GM19035 (cell line): ENCODE results near the gene CREB3L2.
A peak's percentile ranks its signal among the peaks of the same experiment; 100 is the strongest.
"Not testable (repeated sequence)": the region's sequence is repeated elsewhere in the genome, so short reads cannot be mapped to it uniquely, and the experiment has no call there.

ENCODE experiments used
- ATAC-seq: cut with Tn5 transposase; IDR thresholded peaks from one replicate; pipeline ENCODE4 v1.9.1; 2021; ENCODE audit not compliant: unreplicated experiment

The CREB3L2 gene

GRCh38 chr7:137989094-137989493 lies 12.8 kb downstream of the CREB3L2 start:
- no peak for ATAC-seq

DNA sequence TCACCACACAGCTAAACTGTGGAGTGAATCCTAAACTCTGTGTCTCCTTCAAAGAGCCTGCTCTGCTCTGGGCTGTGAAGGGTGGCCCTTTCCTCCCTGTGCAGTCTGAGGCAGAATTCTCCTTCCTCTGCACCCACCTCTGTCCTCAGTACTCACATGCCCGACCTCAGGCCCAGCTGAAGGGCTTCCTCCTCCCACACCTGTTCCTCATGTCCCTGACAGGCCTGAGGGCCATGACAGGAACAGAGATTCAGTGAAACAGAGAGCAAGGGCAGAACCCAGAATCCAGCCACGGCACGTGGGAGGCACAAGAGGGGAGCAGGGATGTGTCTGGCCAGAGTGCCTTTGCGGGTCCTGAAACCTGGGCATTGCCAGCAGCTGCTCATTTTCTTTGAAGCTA lies 13.9 kb downstream of the CREB3L2 start:
- peak; percentile 50 for ATAC-seq

DNA sequence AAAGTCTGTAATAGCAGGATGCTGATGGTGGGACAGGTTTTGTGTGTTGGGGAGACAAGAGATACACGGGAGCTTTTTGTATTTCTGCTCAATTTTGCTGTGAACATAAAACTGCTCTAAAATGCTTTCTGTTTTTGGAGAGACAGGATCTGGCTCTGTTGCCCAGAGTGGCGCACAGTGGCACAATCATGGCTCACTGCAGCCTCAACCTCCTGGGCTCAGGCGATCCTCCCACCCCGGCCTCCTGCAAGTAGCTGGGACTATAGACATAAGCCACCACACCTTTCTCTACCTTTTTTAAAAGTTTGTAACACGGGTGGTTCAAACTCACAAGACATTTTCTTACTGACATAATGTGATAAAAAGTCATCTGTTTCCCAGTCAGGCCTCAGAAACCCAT lies 14.3 kb downstream of the CREB3L2 start:
- no peak for ATAC-seq

- no peak for ATAC-seq
Observed at GRCh38 chr7:137987018-137987349, 14.9 kb downstream of the CREB3L2 start.

DNA sequence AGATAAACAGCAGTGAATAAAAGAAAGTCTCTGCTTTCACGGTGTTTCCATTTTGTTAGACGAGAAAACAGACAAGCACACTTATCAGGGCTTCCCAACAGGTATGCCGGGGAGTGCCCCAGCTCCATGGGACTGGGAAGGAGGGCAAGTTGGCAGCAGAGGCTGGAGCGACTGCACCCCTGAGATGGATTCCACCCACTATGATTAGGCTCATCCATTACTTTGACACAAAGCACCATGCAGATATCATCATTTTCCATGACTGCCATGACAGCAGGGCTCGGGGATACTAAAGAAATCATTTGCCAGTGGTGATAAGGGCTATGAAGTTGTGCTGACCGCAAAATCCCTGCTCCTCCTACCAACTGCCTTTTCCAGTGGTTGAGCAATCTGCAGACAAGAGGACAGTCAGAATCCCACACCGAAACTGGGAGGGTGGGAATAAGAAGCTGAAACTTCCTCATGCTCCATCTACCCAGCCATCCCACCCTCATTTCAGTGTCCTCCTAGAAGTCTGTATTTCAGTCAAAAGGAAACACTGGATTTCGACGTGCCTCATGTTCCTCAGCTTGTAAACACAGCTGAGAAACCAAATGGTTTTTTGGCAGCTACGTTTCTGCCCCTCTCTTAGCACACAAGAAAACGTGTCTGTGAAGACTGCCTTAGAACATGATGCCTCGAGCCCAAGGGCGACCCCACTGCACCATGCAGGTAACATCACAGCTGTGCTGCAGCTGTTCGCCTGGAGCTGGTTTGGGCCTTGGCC lies 15.5 kb downstream of the CREB3L2 start:
- no peak for ATAC-seq

DNA sequence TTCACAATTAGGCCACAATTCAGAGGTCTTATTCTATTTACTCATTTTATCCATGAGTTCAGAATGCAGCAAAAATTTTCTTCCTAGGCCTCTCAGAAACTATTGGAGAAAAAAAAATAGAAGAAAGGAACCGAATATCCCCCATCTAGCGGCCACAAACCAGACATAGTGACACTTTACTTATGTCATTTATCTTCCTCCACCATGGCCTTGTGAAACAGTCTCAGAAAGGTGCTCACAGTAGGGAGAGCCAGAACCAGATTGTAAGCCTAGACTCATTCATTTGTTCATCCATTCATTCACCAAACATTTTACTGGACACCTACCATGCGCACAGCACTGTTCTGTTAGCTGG lies 16.0 kb downstream of the CREB3L2 start:
- ATAC-seq = peak; percentile 35

DNA sequence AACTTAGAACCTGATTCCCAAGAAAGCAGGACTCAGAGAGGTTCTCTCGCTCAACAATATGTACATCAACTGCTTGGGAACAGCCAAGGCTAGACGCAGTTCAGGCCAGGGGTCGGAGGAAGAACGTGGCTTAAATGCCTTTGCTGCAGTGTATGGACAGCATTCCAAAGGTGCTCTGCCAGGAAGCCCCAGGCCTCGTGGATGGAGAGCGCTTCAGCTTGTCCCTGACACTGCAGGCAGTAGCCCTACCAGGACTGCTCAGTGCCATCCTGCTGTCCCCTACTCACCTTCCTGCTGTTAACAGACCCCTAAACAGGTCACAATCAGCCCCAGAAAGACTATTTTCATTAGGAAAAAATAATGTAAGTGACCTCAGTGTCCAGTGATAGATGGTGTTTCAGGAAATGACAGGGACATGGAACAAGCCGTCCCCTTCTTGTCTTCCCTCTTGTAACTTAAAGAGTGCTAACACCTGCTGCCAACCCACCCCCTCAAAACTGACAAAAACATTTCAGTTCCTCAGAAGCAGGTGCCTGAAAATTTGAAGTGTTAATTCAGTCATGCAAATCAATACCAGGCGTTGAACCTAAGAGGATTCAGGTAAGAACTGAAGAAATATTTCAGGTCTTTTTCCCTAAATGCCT lies 16.5 kb downstream of the CREB3L2 start:
- ATAC-seq = peak; percentile 45

GRCh38 chr7:137984181-137985041 lies 17.5 kb downstream of the CREB3L2 start:
- no peak for ATAC-seq

- no peak for ATAC-seq
Observed at GRCh38 chr7:137983323-137984008, 18.4 kb downstream of the CREB3L2 start.

DNA sequence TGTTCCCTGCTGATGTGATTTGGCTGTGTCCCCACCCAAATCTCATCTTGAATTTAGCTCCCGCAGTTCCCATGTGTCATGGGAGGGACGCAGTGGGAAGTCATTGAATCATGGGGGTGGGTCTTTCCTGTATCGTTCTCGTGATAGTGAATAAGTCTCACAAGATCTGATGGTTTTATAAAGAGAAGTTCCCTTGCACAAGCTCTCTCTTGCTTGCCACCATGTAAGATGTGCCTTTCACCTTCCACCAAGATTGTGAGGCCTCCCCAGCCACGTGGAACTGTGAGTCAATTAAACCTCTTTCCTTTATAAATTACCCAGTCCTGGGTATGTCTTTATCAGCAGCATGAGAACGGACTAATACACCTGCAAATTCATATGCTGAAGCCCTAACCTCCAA lies 19.5 kb downstream of the CREB3L2 start:
- ATAC-seq = not testable (repeated sequence)

- ATAC-seq = peak; percentile 75
Observed at GRCh38 chr7:137981668-137982067, 20.2 kb downstream of the CREB3L2 start.

- peak; percentile 3 for ATAC-seq
Observed at GRCh38 chr7:137981175-137981574, 20.7 kb downstream of the CREB3L2 start.

DNA sequence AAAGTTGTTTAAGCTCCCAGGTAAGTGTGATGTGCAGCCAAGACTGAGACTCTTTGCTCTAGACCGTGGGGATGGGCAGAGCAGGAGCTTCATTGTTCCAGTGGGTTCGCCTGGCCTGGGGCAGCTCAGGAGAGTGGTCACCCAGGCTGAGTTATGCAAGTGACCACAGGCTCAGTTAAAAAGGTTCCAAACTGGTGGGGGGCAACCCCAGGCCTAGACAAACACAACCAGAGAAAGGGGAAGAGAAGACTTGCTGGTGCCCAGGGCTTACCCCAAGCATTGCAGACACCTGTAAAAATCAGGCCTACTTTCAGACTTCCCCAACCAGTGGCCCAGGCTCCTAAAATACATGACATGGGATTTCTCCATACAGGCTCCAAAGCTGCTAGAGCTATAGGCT lies 21.6 kb downstream of the CREB3L2 start:
- ATAC-seq = no peak

DNA sequence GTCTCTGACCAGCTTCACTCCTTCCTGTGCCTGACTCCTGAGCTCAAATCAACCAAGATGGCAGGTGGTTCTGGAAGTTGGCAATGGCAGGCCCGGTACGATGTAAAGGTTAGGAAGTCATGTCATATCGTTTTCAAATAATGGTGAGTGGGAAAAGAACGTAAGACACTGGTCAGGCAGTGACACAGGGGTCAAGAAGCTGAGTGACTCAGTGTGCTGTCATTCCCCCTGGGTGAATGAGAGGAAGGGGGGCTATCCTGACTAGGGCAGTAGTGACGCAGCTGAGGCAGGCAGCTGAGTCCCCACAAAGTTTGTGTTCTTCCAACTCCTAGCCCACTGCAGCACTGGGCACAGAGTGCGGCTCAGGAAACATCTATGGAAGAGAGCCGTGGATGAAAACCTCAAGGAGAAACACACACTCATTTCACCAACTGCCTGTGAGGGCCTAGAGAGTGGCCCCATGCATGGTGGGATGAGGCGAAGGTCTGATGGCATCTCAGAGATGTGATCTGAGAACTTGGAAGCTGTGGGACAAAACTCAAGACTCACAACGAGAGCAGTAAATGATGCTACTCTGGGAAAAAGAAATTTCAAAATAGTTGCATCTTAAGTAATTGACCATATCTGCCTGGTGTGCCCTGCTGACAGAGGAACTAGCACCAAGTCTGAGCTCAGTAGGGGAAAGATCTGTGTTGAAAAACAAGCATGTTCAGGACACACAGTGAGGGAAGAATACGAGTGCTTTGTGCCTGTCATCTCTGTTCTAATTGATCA lies 23.2 kb downstream of the CREB3L2 start:
- no peak for ATAC-seq

DNA sequence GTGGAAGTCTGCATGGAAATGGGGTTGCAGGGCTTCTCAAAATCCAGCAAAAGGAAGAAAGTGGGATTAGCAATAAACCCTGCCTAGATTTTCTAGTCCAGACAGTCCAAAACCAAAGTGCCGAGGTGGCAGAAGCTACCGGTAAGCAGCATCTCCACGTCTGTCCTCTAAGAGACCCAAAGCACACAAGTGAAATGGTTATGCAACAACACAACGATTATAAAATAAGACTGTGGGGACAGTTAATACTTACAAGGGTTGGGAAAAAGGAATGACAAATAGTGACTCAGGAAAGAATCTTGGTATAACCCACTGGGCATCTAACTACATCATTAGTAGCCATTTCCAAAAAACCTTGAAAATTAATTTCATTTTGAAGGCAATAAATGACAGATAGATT lies 24.7 kb downstream of the CREB3L2 start:
- ATAC-seq = no peak

GRCh38 chr7:137976696-137977095 lies 25.2 kb downstream of the CREB3L2 start:
- ATAC-seq = no peak

GRCh38 chr7:137976232-137976631 lies 25.7 kb downstream of the CREB3L2 start:
- no peak for ATAC-seq

DNA sequence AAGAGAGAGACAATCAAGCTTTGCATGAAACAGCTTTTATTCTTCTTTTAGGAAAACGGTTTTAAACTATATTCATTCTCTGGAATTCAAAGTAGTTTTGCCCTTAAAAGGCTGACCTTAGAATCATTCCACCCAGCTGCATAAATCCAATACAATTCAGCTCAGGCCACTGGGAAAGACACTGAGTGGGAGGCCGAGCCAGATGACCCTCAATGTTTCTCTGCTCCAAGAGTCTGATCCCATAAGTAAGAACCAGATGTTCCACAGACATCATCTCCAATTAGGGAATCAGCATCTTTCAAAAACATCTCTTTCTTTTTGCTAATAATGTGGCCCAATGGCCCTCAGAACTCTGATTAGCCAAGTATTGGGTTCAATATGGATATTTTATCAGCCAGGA lies 26.1 kb downstream of the CREB3L2 start:
- ATAC-seq = no peak

- peak; percentile 65 for ATAC-seq
Observed at GRCh38 chr7:137975221-137975620, 26.7 kb downstream of the CREB3L2 start.

- ATAC-seq = no peak
Observed at GRCh38 chr7:137974766-137975165, 27.1 kb downstream of the CREB3L2 start.
